K562 (cell line): Measurements from ENCODE around the gene GRAMD4. TPM values are rescaled to one million over a fixed set of nuclear protein-coding genes. Genes with fewer than 3 reads are reported as not detected.

Experiments used
- ATAC-seq: fragments of 200-7000 bp; cut with Tn5 transposase; 3 replicates; pipeline ENCODE4 v1.9.1; 2020; ENCODE audit warnings: moderate library complexity
- BruUV-seq: library from RNA; stranded (reverse); fragments of 400-500 nt; replicated peaks from 2 replicates; lab custom pipeline; 2021; lab: Mats Ljungman, UMichigan
- CTCF ChIA-PET: fragments of 300-600 bp; formaldehyde crosslinking; extraction: SDS; loops from one replicate; lab custom pipeline; 2021; ENCODE audit warnings: low intra/inter-chr PET ratio; lab: Yijun Ruan, JAX
- POLR2A ChIA-PET: fragments of 300-600, 350-650 bp; sonication (Branson Sonifier 250); formaldehyde crosslinking; extraction: SDS; loops from one replicate; lab custom pipeline; 2021; ENCODE audit warnings: antibody characterized with exemption, inconsistent platforms; lab: Yijun Ruan, JAX
- DNase-seq, 4 experiments: peaks; one replicate each; pipeline versions ENCODE4 v3.0.0 to v3.0.0-alpha.2; 2011 to 2018; ENCODE audit warnings: low spot score in 3 of 4, mixed read lengths in 3 of 4; ENCODE audit errors: extremely low read depth in 1 of 4
- FAIRE-seq: peaks from 2 replicates; lab custom pipeline; 2011; peaks lifted over from hg19 to GRCh38; lab: Jason Lieb, UNC
- H2AFZ ChIP-seq: 2 replicates; pipeline ENCODE4 v1.6.0; 2011; ENCODE audit warnings: low read depth, low read length, control low read depth, inconsistent platforms
- H3K27ac ChIP-seq: fragments of 200-600 bp; 3 replicates; pipeline ENCODE4 v1.8.0; 2011; ENCODE audit warnings: low read depth, mild to moderate bottlenecking, control low read depth, inconsistent platforms, low read length, moderate library complexity, mixed read lengths; ENCODE audit errors: extremely low read depth
- H3K27me3 ChIP-seq, 2 experiments: fragments of 300-600 bp in 1 of 2; 2 replicates in 1 of 2; 3 replicates in 1 of 2; pipeline versions ENCODE4 v1.6.0 to v1.8.0; 2011; ENCODE audit warnings: inconsistent platforms in 2 of 2, low read length in 2 of 2, mild to moderate bottlenecking in 1 of 2, mixed read lengths in 1 of 2, moderate library complexity in 1 of 2; ENCODE audit not compliant: control insufficient read depth in 2 of 2, insufficient read depth in 2 of 2
- H3K36me3 ChIP-seq: fragments of 300-600 bp; 3 replicates; pipeline ENCODE4 v1.8.0; 2011; ENCODE audit warnings: mild to moderate bottlenecking, low read length, inconsistent platforms; ENCODE audit not compliant: control insufficient read depth, insufficient read depth
- H3K4me1 ChIP-seq, 2 experiments: fragments of 200-600 bp in 1 of 2; replicated peaks in 1 of 2; 2 replicates in 1 of 2; 3 replicates in 1 of 2; pipeline versions ENCODE4 v1.5.1 to v1.8.0; 2011; ENCODE audit warnings: inconsistent platforms in 2 of 2, low read length in 2 of 2, mild to moderate bottlenecking in 1 of 2, mixed read lengths in 1 of 2, moderate library complexity in 1 of 2; ENCODE audit not compliant: control insufficient read depth in 2 of 2, insufficient read depth in 2 of 2
- H3K4me2 ChIP-seq: 2 replicates; pipeline ENCODE4 v1.6.1; 2011; ENCODE audit warnings: low read length, control low read depth, inconsistent platforms, mixed read lengths; ENCODE audit not compliant: insufficient read depth
- H3K4me3 ChIP-seq: fragments of 200-600 bp; sonication (generic), shearing (Covaris generic); 2 replicates; pipeline ENCODE4 v1.5.1; 2016; ENCODE audit warnings: control low read depth, inconsistent platforms
- H3K79me2 ChIP-seq: fragments of 200-600 bp; 3 replicates; pipeline ENCODE4 v1.8.0; 2011; ENCODE audit warnings: low read length, inconsistent platforms; ENCODE audit not compliant: control insufficient read depth, insufficient read depth
- H3K9ac ChIP-seq, 2 experiments: 2 replicates each; pipeline versions ENCODE4 v1.6.0 to v1.6.1; 2011; ENCODE audit warnings: low read depth in 2 of 2, low read length in 2 of 2, control low read depth in 1 of 2, inconsistent platforms in 1 of 2, mild to moderate bottlenecking in 1 of 2, mixed read lengths in 1 of 2; ENCODE audit not compliant: insufficient read depth in 1 of 2
- H3K9me1 ChIP-seq: one replicate; pipeline ENCODE4 v1.6.0; 2011; ENCODE audit warnings: inconsistent platforms, mild to moderate bottlenecking, low read length, moderate library complexity; ENCODE audit not compliant: control insufficient read depth, insufficient read depth
- H3K9me3 ChIP-seq: replicated peaks from 2 replicates; pipeline ENCODE4 v1.5.1; 2011; ENCODE audit warnings: low read depth, low read length, inconsistent platforms; ENCODE audit not compliant: control insufficient read depth, insufficient read depth
- H4K20me1 ChIP-seq: replicated peaks from 2 replicates; pipeline ENCODE4 v1.6.1; 2011; ENCODE audit warnings: low read length, inconsistent platforms, mixed read lengths; ENCODE audit not compliant: control insufficient read depth, insufficient read depth
- ARHGAP35 ChIP-seq: fragments of 450-650 bp; IDR thresholded peaks from 2 replicates; pipeline ENCODE4 v1.6.1; 2018; ENCODE audit not compliant: partially characterized antibody
- ATF3 ChIP-seq, 2 experiments: fragments of 450-650 bp in 1 of 2; sonication (generic) in 1 of 2; formaldehyde crosslinking in 1 of 2; IDR thresholded peaks in 1 of 2; conservative IDR thresholded peaks in 1 of 2; 2 replicates each; pipeline versions ENCODE4 v1.6.1 to v1.8.1; 2016 to 2023; ENCODE audit warnings: mild to moderate bottlenecking in 2 of 2, moderate library complexity in 2 of 2, inconsistent platforms in 1 of 2, missing genetic modification reagents in 1 of 2
- FOSL1 ChIP-seq: fragments of 200-800 bp; sonication (Bioruptor generic); conservative IDR thresholded peaks from 2 replicates; pipeline ENCODE4 v1.6.1; 2016; ENCODE audit warnings: missing genetic modification characterization, missing compliant biosample characterization
- IFI16 ChIP-seq: fragments of 250-450 bp; sonication (Bioruptor Pico); IDR thresholded peaks from 2 replicates; pipeline ENCODE4 v2.1.2; 2022; ENCODE audit warnings: mild to moderate bottlenecking, inconsistent platforms
- ILF3 ChIP-seq: fragments of 450-650 bp; IDR thresholded peaks from 2 replicates; pipeline ENCODE4 v1.6.1; 2018; ENCODE audit warnings: antibody characterized with exemption, mild to moderate bottlenecking, moderate library complexity, borderline replicate concordance
- JUNB ChIP-seq: fragments of 450-650 bp; formaldehyde crosslinking; conservative IDR thresholded peaks from 2 replicates; pipeline ENCODE4 v1.4.0; 2020; ENCODE audit warnings: mild to moderate bottlenecking
- JUND ChIP-seq, 2 experiments: IDR thresholded peaks; 2 replicates in 1 of 2; 3 replicates in 1 of 2; pipeline ENCODE4 v1.6.1; 2011; ENCODE audit warnings: borderline replicate concordance in 2 of 2, low read depth in 2 of 2, low read length in 2 of 2, improper control_type of control experiment in 1 of 2, missing biosample characterization in 1 of 2, missing genetic modification characterization in 1 of 2, missing genetic modification reagents in 1 of 2
- NR4A1 ChIP-seq, 2 experiments: fragments of 250-450 bp in 1 of 2; fragments of 450-650 bp in 1 of 2; sonication (Bioruptor Pico) in 1 of 2; IDR thresholded peaks; 2 replicates each; pipeline versions ENCODE4 v1.4.0 to v1.6.1; 2016 to 2020; ENCODE audit warnings: mild to moderate bottlenecking in 2 of 2, missing compliant biosample characterization in 1 of 2, missing genetic modification characterization in 1 of 2, moderate library complexity in 1 of 2
- SMAD3 ChIP-seq: fragments of 450-650 bp; formaldehyde crosslinking; conservative IDR thresholded peaks from 2 replicates; pipeline ENCODE4 v1.4.0; 2020; ENCODE audit warnings: mild to moderate bottlenecking
- TBL1XR1 ChIP-seq, 2 experiments: IDR thresholded peaks; 2 replicates each; pipeline ENCODE4 v1.6.1; 2012; ENCODE audit warnings: improper control_type of control experiment in 2 of 2, low read length in 2 of 2, mild to moderate bottlenecking in 1 of 2
- TFAM ChIP-seq: fragments of 250-450 bp; sonication (Bioruptor Pico); conservative IDR thresholded peaks from 2 replicates; pipeline ENCODE4 v1.5.0; 2021; ENCODE audit warnings: mild to moderate bottlenecking, moderate library complexity
- ZBTB7A ChIP-seq: IDR thresholded peaks from 2 replicates; pipeline ENCODE4 v1.6.1; 2011; ENCODE audit warnings: low read depth, mild to moderate bottlenecking, low read length, moderate library complexity, borderline replicate concordance; ENCODE audit not compliant: control insufficient read depth
- ZKSCAN1 ChIP-seq: fragments of 150-350 bp; IDR thresholded peaks from 2 replicates; pipeline ENCODE4 v1.6.1; 2016; ENCODE audit warnings: low read depth, low read length
- ZNF175 ChIP-seq: fragments of 200-800 bp; sonication (Bioruptor generic); IDR thresholded peaks from 2 replicates; pipeline ENCODE4 v1.6.1; 2016; ENCODE audit warnings: low read depth, mild to moderate bottlenecking, missing genetic modification characterization, missing compliant biosample characterization
- ZNF551 ChIP-seq: fragments of 250-450 bp; sonication (Bioruptor Pico); IDR thresholded peaks from 2 replicates; pipeline ENCODE4 v1.5.0; 2021; ENCODE audit warnings: mild to moderate bottlenecking, moderate library complexity
- ZNF79 ChIP-seq: fragments of 250-450 bp; sonication (Bioruptor Pico); IDR thresholded peaks from 2 replicates; pipeline ENCODE4 v1.4.0; 2020; ENCODE audit warnings: low read depth, mild to moderate bottlenecking, moderate library complexity
- WGBS: fragments of 100-300 bp; shearing (Covaris generic); methylation state at CpG from one replicate; pipeline ENCODE4 v1.1.6; 2016; ENCODE audit warnings: low coverage, mixed read lengths; ENCODE audit not compliant: insufficient coverage; ENCODE audit errors: missing lambda C conversion rate; 5-methylcytosine and 5-hydroxymethylcytosine counted together
- in situ Hi-C: fragments of 300-500 bp; cut with MboI; formaldehyde crosslinking; loops from 4 replicates; pipeline ENCODE4 v1.15.0; 2018; ENCODE audit warnings: inconsistent platforms, mixed read lengths
- intact Hi-C: fragments of 100-400 bp; cut with micrococcal nuclease; formaldehyde crosslinking; loops from 2 replicates; pipeline ENCODE4 v1.14.2; 2022
- polyA plus RNA-seq, 8 experiments: library from polyadenylated mRNA; depleted of rRNA in 4 of 8; stranded (reverse) in 5 of 8; unstranded in 3 of 8; fragments of >200 nt; fragmentation: Nextera tagmentation in 2 of 8; fragmentation: Illumina TruSeq in 1 of 8; extraction: Ambion mirVana in 2 of 8; extraction: Trizol in 1 of 8; gene quantifications; 2 replicates each; pipeline versions ENCODE4 v1.2.1 to v1.2.3, GENCODE V29; 2011 to 2014; ENCODE audit warnings: inconsistent platforms in 1 of 8, missing spikeins in 1 of 8
- total RNA-seq, 7 experiments: library from RNA; depleted of rRNA in 6 of 7; stranded (reverse); fragments of >200 nt in 6 of 7; fragmentation: Illumina TruSeq in 2 of 7; extraction: Trizol in 2 of 7; gene quantifications; 2 replicates each; pipeline versions ENCODE4 v1.2.1 to v1.2.3, GENCODE V29; 2011 to 2021; ENCODE audit warnings: low replicate concordance in 1 of 7
- TF ChIP-seq, protein P1 (sequence below), 2 experiments: fragments of 450-650 bp; IDR thresholded peaks; 2 replicates each; pipeline ENCODE4 v1.6.1; 2016
- TF ChIP-seq, protein P2 (sequence below): sonication (generic); formaldehyde crosslinking; IDR thresholded peaks from 2 replicates; pipeline ENCODE4 v1.8.1; 2023; ENCODE audit warnings: mild to moderate bottlenecking, missing genetic modification reagents

Gene GRAMD4
- total and polyA plus RNA-seq, 9 of the 15 experiments (the other 6 are each of a cell fraction or from before 2014, with no cell fraction given) = 0.18 to 44.8 (median 18.6) TPM

DNA sequence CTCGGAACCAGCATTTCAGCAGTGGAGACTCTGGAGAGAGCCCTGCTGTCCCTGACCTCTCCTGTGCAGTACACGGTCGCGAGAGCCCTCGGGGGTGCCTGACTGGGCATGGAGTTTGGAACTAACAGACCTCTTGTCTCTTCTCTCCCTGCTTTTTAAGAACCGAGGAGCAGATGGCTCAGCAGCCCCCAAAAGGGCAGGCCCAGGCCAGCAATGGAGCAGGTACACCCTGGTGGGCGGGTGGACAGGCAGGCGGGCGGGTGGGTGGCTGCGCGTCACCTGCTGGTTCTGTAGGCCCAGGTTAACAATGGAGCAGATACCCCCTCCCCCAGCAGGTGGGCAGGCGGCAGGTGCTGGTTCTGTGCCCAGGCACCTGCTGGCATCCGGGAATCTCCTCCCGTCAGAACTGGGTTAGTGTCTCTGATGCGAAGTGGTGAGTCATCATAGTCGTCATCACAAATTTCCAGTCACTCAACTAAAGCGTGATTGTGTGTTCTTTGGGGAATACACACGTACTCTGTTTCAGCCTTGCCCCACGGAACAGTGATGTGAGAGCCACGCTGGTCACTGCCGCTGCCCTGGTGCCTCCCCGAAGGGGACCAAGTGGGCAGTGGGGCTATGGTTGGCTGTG lies 41.1 kb downstream of the GRAMD4 start:
- ChIA-PET POLR2A (no interaction called here), CTCF (no interaction called here)
- H3K27me3 ChIP-seq = no peaks in the 10 kb centered on the region
- H3K79me2 ChIP-seq = no peaks in the 10 kb centered on the region; the same call in 2 of the 3 replicates
- in situ Hi-C loops (no loop called here), intact Hi-C loops (no loop called here)
- no peaks in the 10 kb centered on the region for H3K9me3 ChIP-seq
- no peak for DNase-seq
- no peak overlapping the region; a peak in 1 of 4 replicates for H3K9ac ChIP-seq
- ATAC-seq = no peak
- BruUV-seq = no TSS peak
- H4K20me1 ChIP-seq = no peaks in the 10 kb centered on the region
- no peak overlapping the region for H3K4me2 ChIP-seq
- no peak overlapping the region for H3K4me3 ChIP-seq
- H3K4me1 ChIP-seq = peaks cover 0 to 45% of the 10 kb centered on the region in 2 experiments; a peak in 3 of 5 replicates
- 77% methylated on average over 10 of the region's 22 CpGs for WGBS
- peaks cover 21% of the 10 kb centered on the region; the same call in 1 of the 3 replicates for H3K36me3 ChIP-seq
- no peak overlapping the region for H3K27ac ChIP-seq
- FAIRE-seq = no peak
- H3K9me1 ChIP-seq = no peaks in the 10 kb centered on the region
- H2AFZ ChIP-seq = no peak overlapping the region
- TF ChIP-seq, protein P1, sequence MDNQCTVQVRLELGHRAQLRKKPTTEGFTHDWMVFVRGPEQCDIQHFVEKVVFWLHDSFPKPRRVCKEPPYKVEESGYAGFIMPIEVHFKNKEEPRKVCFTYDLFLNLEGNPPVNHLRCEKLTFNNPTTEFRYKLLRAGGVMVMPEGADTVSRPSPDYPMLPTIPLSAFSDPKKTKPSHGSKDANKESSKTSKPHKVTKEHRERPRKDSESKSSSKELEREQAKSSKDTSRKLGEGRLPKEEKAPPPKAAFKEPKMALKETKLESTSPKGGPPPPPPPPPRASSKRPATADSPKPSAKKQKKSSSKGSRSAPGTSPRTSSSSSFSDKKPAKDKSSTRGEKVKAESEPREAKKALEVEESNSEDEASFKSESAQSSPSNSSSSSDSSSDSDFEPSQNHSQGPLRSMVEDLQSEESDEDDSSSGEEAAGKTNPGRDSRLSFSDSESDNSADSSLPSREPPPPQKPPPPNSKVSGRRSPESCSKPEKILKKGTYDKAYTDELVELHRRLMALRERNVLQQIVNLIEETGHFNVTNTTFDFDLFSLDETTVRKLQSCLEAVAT (IDR thresholded peaks at IDR 0.05) = no peak
- TF ChIP-seq ZBTB7A = no peak
- no peak for TF ChIP-seq SMAD3
- peak; percentile 90 for TF ChIP-seq ATF3 (IDR thresholded peaks at IDR 0.05)
- no peak for TF ChIP-seq ATF3 (CRISPR knock-in tag; conservative IDR thresholded peaks at IDR 0.05)
- TF ChIP-seq ZKSCAN1 = no peak
- TF ChIP-seq JUND (IDR thresholded peaks at IDR 0.05; ENCODE audit: borderline replicate concordance, low read depth, low read length) = peak; percentile 41; the same call in 1 of the 2 replicates
- TF ChIP-seq JUND (tag; IDR thresholded peaks at IDR 0.05; ENCODE audit: borderline replicate concordance, low read depth, low read length) = no peak; the same call in 2 of the 3 replicates
- no peak for TF ChIP-seq IFI16
- no peak for TF ChIP-seq ZNF79 (CRISPR knock-in tag)
- no peak for TF ChIP-seq ARHGAP35
- TF ChIP-seq, protein P2, sequence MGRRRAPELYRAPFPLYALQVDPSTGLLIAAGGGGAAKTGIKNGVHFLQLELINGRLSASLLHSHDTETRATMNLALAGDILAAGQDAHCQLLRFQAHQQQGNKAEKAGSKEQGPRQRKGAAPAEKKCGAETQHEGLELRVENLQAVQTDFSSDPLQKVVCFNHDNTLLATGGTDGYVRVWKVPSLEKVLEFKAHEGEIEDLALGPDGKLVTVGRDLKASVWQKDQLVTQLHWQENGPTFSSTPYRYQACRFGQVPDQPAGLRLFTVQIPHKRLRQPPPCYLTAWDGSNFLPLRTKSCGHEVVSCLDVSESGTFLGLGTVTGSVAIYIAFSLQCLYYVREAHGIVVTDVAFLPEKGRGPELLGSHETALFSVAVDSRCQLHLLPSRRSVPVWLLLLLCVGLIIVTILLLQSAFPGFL (CRISPR knock-in tag) = no peak
- no peak for TF ChIP-seq ZNF551 (CRISPR knock-in tag)
- TF ChIP-seq ILF3 = no peak
- TF ChIP-seq NR4A1 (CRISPR knock-in tag; IDR thresholded peaks at IDR 0.05) = no peak
- TF ChIP-seq NR4A1 (tag; IDR thresholded peaks at IDR 0.05) = no peak
- no peak for TF ChIP-seq ZNF175
- TF ChIP-seq TBL1XR1 (IDR thresholded peaks at IDR 0.05; ENCODE audit: low read length in 2 of 2) = no peak
- TF ChIP-seq JUNB (CRISPR knock-in tag) = peak; percentile 49; the same call in 1 of the 2 replicates
- TF ChIP-seq FOSL1 (tag) = peak; percentile 74
- TF ChIP-seq TFAM (CRISPR knock-in tag) = no peak
